Pancreas (tissue), 10 donors: ENCODE measurements around the gene SMOC2. TPM values are rescaled to one million over a fixed set of nuclear protein-coding genes. Genes with fewer than 3 reads are reported as not detected.
"Not testable (repeated sequence)": the region's sequence is repeated elsewhere in the genome, so short reads cannot be mapped to it uniquely, and the experiment has no call there.

Source experiments
- ATAC-seq, 4 donors: fragments of 200-7000 bp; cut with Tn5 transposase; one replicate each; pipeline versions ENCODE4 v1.8.0 to v1.9.1; 2020; ENCODE audit warnings: mild to moderate bottlenecking in 4 of 4, moderate library complexity in 4 of 4
- DNase-seq, 6 donors: peaks; one replicate each; pipeline ENCODE4 v3.0.0-alpha.2; 2020
- FAIRE-seq: peaks from 2 replicates; lab custom pipeline; 2012; peaks lifted over from hg19 to GRCh38; lab: Jason Lieb, UNC
- H3K27ac ChIP-seq, 4 donors: fragments of 200-600 bp; sonication (generic); 1 replicate in 3 of 4; 2 replicates in 1 of 4; pipeline versions ENCODE4 v1.5.0 to v1.8.0; 2020
- H3K27me3 ChIP-seq, 4 donors: fragments of 200-600 bp; one replicate each; pipeline ENCODE4 v1.8.0; 2021
- H3K36me3 ChIP-seq, 3 donors: fragments of 200-600 bp; sonication (generic) in 1 of 3; one replicate each; pipeline versions ENCODE4 v1.5.0 to v1.8.0; 2020 to 2021
- H3K4me1 ChIP-seq, 3 donors: fragments of 200-600 bp; one replicate each; pipeline ENCODE4 v1.8.0; 2021
- H3K4me3 ChIP-seq, 4 donors: fragments of 200-600 bp; sonication (generic) in 2 of 4; one replicate each; pipeline versions ENCODE4 v1.5.0 to v1.8.0; 2020 to 2021
- H3K9me3 ChIP-seq, 4 donors: fragments of 200-600 bp; one replicate each; pipeline ENCODE4 v1.8.0; 2021
- WGBS, 2 donors: extraction: QIAGEN DNeasy Blood & Tissue Kit; methylation state at CpG; one replicate each; pipeline ENCODE4 v1.1.7; 2013; 5-methylcytosine and 5-hydroxymethylcytosine counted together
- intact Hi-C, 3 donors: fragments of 100-400 bp; cut with DNase I; formaldehyde crosslinking; loops; one replicate each; pipeline versions ENCODE4 v1.11.1 to v1.14.2; 2022
- polyA plus RNA-seq, 2 donors: library from polyadenylated mRNA; stranded (reverse); fragments of 200-250 nt; gene quantifications; one replicate each; pipeline ENCODE4 v1.2.3, GENCODE V29; 2013
- total RNA-seq, 6 donors: library from RNA; stranded (reverse); fragmentation: NEBNext Ultra II Directional in 4 of 6; extraction: Animal tissue kit (Norgen Biotek cat#: 25700) in 4 of 6; gene quantifications; one replicate each; pipeline versions ENCODE4 v1.2.1 to v1.2.4, GENCODE V29; 2021 to 2023
- TF ChIP-seq, protein P1 (sequence below), 4 donors: fragments of 200-600 bp; sonication (generic) in 3 of 4; IDR thresholded peaks; one replicate each; pipeline versions ENCODE4 v1.5.0 to v1.8.0; 2021; ENCODE audit warnings: antibody characterized with exemption in 4 of 4
- donor health status: healthy with polysubstance abuse.
- donor health status: DM: no; HTN: no; CAD: no; lungs with moderate emphysema.
- donor health status: DM: no; HTN: no; CAD: no.
- donor health status: control.
- donor health status: control.
- donor health status: Bipolar disorder and iron deficiency.
- donor health status: DM: yes; HTN: yes; CAD: no.
- donor health status: DM: no; HTN: no; CAD: no.
- donor health status: DM: no; HTN: no; CAD: no.
- donor health status: DM: yes; HTN: yes; CAD: no.

SMOC2 gene
- total and polyA plus RNA-seq, 8 donors, result 2.5 to 18.4 (median 6.5) TPM

GRCh38 chr6:168686831-168687730 lies 246.1 kb downstream of the SMOC2 start:
- H3K4me3 ChIP-seq, result no peak overlapping the region
- intact Hi-C loops, result no loop called here
- DNase-seq, result no peak
- TF ChIP-seq, protein P1, sequence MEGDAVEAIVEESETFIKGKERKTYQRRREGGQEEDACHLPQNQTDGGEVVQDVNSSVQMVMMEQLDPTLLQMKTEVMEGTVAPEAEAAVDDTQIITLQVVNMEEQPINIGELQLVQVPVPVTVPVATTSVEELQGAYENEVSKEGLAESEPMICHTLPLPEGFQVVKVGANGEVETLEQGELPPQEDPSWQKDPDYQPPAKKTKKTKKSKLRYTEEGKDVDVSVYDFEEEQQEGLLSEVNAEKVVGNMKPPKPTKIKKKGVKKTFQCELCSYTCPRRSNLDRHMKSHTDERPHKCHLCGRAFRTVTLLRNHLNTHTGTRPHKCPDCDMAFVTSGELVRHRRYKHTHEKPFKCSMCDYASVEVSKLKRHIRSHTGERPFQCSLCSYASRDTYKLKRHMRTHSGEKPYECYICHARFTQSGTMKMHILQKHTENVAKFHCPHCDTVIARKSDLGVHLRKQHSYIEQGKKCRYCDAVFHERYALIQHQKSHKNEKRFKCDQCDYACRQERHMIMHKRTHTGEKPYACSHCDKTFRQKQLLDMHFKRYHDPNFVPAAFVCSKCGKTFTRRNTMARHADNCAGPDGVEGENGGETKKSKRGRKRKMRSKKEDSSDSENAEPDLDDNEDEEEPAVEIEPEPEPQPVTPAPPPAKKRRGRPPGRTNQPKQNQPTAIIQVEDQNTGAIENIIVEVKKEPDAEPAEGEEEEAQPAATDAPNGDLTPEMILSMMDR (IDR thresholded peaks at IDR 0.05), result no peak
- no peak for FAIRE-seq
- no peak overlapping the region for H3K27ac ChIP-seq
- H3K4me1 ChIP-seq, result no peaks in the 10 kb centered on the region
- H3K9me3 ChIP-seq, result no peaks in the 10 kb centered on the region
- H3K27me3 ChIP-seq, result no peaks in the 10 kb centered on the region
- ATAC-seq, result no peak
- WGBS, 2 donors, result 65 to 73% methylated on average over 14 of the region's 14 CpGs
- no peaks in the 10 kb centered on the region for H3K36me3 ChIP-seq

DNA sequence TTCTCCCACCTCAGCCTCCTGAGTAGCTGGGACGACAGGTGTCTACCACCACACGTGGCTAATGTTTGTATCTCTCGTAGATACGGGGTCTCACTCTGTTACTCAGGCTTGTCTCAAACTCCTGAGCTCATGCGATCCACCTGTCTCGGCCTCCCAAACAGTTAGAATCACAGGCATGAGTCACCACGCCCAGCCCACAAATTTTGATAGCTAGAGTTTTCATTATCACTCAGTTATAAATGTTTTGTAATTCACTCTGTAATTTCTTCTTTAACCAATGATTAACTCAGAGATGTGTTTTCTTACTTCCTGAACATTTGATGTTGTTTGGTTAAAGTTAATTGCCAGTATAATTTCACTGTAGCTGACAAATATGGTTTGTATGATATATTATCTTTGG lies 249.3 kb downstream of the SMOC2 start:
- FAIRE-seq, result no peak

GRCh38 chr6:168691774-168692173 lies 250.8 kb downstream of the SMOC2 start:
- FAIRE-seq (no peak), DNase-seq (no peak), ATAC-seq (no peak)
- Histone ChIP-seq H3K27me3 (no peaks in the 10 kb centered on the region), H3K4me3 (no peak overlapping the region), H3K36me3 (no peaks in the 10 kb centered on the region), H3K4me1 (no peaks in the 10 kb centered on the region), H3K27ac (no peak overlapping the region), H3K9me3 (no peaks in the 10 kb centered on the region)
- WGBS, 2 donors, result 84 to 88% methylated on average over 7 of the region's 7 CpGs
- TF ChIP-seq, protein P1 (IDR thresholded peaks at IDR 0.05), result no peak
- intact Hi-C loops, result no loop called here

More for the DNA sequence above, 249.3 kb downstream of the SMOC2 start:
- 71 to 76% methylated on average over 7 of the region's 7 CpGs for whole genome bisulfite sequencing, 2 donors
- H3K4me3 ChIP-seq, result no peak overlapping the region
- no peak overlapping the region for H3K27ac ChIP-seq
- TF ChIP-seq, protein P1 (IDR thresholded peaks at IDR 0.05), result no peak
- no peak for DNase-seq
- no peaks in the 10 kb centered on the region for H3K9me3 ChIP-seq
- intact Hi-C loops, result no loop called here
- no peak for ATAC-seq
- H3K36me3 ChIP-seq, result no peaks in the 10 kb centered on the region
- H3K27me3 ChIP-seq, result no peaks in the 10 kb centered on the region
- no peaks in the 10 kb centered on the region for H3K4me1 ChIP-seq

DNA sequence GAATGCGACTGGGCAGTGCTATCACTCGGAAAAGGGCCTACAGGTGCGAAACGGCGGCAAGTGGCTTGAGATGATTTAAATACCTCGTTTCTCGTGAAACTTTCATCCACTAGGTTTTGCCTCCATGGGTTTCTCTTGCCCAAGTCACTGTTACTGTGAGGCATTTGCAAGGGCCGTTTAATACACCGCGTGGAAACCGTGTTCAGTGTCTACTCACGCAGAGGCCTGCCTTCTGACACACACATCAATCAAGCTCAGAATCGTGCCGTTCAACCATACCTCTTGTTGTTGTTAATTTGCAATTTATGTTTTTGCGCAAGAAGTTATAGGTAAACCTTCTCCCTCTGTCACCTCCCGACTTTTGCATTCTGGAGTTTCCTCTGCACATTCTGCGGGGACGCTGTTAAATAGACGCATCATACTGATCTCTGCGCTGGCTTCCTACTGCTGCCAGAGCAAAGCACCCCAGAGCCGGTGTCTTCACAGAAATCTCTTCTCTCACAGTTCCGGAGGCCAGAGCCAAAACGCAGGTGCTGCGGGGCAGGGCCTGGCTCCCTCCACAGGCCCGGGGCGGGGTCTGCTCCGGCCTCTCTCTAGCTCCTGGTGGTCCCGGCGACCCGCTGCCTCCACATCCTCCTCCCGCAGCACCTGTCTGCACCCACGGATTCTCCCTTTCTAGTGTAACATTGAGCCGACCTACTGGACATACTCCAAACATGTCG lies 251.4 kb downstream of the SMOC2 start:
- ATAC-seq, result no peak
- H3K36me3 ChIP-seq, result no peaks in the 10 kb centered on the region
- H3K27ac ChIP-seq, result no peak overlapping the region
- H3K9me3 ChIP-seq, result no peaks in the 10 kb centered on the region
- WGBS, 2 donors, result 80 to 86% methylated on average over 34 of the region's 34 CpGs
- DNase-seq, result no peak
- H3K4me1 ChIP-seq, result no peaks in the 10 kb centered on the region
- H3K4me3 ChIP-seq, result no peak overlapping the region
- H3K27me3 ChIP-seq, result no peaks in the 10 kb centered on the region
- no peak for FAIRE-seq
- intact Hi-C loops, result no loop called here
- TF ChIP-seq, protein P1 (IDR thresholded peaks at IDR 0.05), result no peak

DNA sequence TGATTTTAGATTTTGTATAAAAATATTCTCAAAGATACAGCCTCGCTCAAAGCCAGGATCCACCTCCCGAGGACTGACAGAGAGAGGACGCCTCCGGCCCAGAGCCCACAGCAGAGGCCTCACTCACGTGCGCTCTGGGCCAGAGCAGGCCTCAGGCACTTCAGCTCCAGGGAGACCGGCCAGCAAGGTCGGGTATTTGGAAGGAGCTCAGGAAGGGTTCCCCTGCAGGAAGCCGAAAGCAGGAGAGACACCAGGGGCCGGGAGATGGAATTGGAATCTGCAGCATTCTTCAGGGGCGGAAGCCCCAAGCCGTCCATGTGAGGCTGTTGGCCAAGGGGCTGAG lies 251.9 kb downstream of the SMOC2 start:
- H3K36me3 ChIP-seq, FAIRE-seq, H3K27ac ChIP-seq, H3K4me3 ChIP-seq, H3K27me3 ChIP-seq, intact Hi-C loops, H3K4me1 ChIP-seq, DNase-seq, H3K9me3 ChIP-seq, ATAC-seq: not testable (repeated sequence)
- WGBS, 2 donors, result 78 to 82% methylated on average over 4 of the region's 12 CpGs

- H3K4me1 ChIP-seq, H3K9me3 ChIP-seq, ATAC-seq, H3K36me3 ChIP-seq, FAIRE-seq, H3K4me3 ChIP-seq, intact Hi-C loops, H3K27ac ChIP-seq, DNase-seq, H3K27me3 ChIP-seq: not testable (repeated sequence)
- 60 to 73% methylated on average over 5 to 6 of the region's 15 CpGs for WGBS, 2 donors
Observed at GRCh38 chr6:168694797-168695196, 253.8 kb downstream of the SMOC2 start.
